HG03139 (cell line): ENCODE data around the gene DZIP1L.
"Not testable (repeated sequence)": the region's sequence is repeated elsewhere in the genome, so short reads cannot be mapped to it uniquely, and the experiment has no call there.

Experiments
- ATAC-seq: cut with Tn5 transposase; IDR thresholded peaks from one replicate; pipeline ENCODE4 v1.9.1; 2021; ENCODE audit not compliant: unreplicated experiment

Gene DZIP1L

GRCh38 chr3:138118612-138119422, 3.4 kb upstream of the DZIP1L start:
- peak; percentile 52 for ATAC-seq

GRCh38 chr3:138114431-138114918, 933 bp downstream of the DZIP1L start:
- no peak for ATAC-seq

- no peak for ATAC-seq
These were observed 2.1 kb downstream of the DZIP1L start for GRCh38 chr3:138113326-138113725.

- ATAC-seq = no peak
These were observed 3.0 kb downstream of the DZIP1L start for GRCh38 chr3:138112362-138112761.

- ATAC-seq = no peak
These were observed 9.8 kb downstream of the DZIP1L start for GRCh38 chr3:138105598-138105997.

- ATAC-seq = no peak
These were observed 11.9 kb downstream of the DZIP1L start for GRCh38 chr3:138103466-138103865.

GRCh38 chr3:138101351-138101940, 14.0 kb downstream of the DZIP1L start:
- ATAC-seq = not testable (repeated sequence)

- no peak for ATAC-seq
These were observed 16.0 kb downstream of the DZIP1L start for GRCh38 chr3:138099417-138099816.

- ATAC-seq = no peak
These were observed 17.9 kb downstream of the DZIP1L start for GRCh38 chr3:138097192-138098172.

GRCh38 chr3:138093721-138094120, 21.7 kb downstream of the DZIP1L start:
- no peak for ATAC-seq

- no peak for ATAC-seq
These were observed 23.4 kb downstream of the DZIP1L start for GRCh38 chr3:138092023-138092422.

- ATAC-seq = no peak
These were observed 26.3 kb downstream of the DZIP1L start for GRCh38 chr3:138089091-138089490.

GRCh38 chr3:138085745-138086144, 29.7 kb downstream of the DZIP1L start:
- not testable (repeated sequence) for ATAC-seq

GRCh38 chr3:138084196-138084595, 31.2 kb downstream of the DZIP1L start:
- ATAC-seq = no peak

- ATAC-seq = peak; percentile 30
These were observed 32.4 kb downstream of the DZIP1L start for GRCh38 chr3:138082992-138083386.

- ATAC-seq = peak; percentile 47
These were observed 33.1 kb downstream of the DZIP1L start for GRCh38 chr3:138082085-138082991.

- no peak for ATAC-seq
These were observed 33.9 kb downstream of the DZIP1L start for GRCh38 chr3:138081371-138082084.

GRCh38 chr3:138079901-138080300, 35.5 kb downstream of the DZIP1L start:
- no peak for ATAC-seq

- no peak for ATAC-seq
These were observed 36.5 kb downstream of the DZIP1L start for GRCh38 chr3:138078901-138079344.
